NCI-H187 (cell line): Measurements from ENCODE around the gene IFNL4.
"Not testable (repeated sequence)": the region's sequence is repeated elsewhere in the genome, so short reads cannot be mapped to it uniquely, and the experiment has no call there.

Experiments
- DNase-seq, 2 experiments: peaks; one replicate each; lab custom pipeline; 2025; lab: John Stamatoyannopoulos, UW

Gene IFNL4

DNA sequence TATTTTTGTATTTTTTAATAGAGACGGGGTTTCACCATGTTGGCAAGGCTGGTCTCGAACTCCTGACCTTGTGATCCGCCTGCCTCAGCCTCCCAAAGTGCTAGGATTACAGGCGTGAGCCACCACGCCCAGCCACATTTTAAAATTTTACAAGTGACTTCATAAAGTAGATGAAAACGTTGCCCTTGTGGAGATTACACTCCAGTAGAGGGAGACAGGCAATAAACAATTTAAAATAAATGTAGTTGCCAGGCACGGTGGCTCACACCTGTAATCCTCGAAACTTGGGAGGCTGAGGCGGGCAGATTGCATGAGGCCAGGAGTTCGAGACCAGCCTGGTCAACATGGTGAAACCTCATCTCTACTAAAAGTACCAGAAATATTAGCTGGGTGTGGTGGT is 29.5 kb downstream of the IFNL4 start:
- not testable (repeated sequence) for DNase-seq

DNA sequence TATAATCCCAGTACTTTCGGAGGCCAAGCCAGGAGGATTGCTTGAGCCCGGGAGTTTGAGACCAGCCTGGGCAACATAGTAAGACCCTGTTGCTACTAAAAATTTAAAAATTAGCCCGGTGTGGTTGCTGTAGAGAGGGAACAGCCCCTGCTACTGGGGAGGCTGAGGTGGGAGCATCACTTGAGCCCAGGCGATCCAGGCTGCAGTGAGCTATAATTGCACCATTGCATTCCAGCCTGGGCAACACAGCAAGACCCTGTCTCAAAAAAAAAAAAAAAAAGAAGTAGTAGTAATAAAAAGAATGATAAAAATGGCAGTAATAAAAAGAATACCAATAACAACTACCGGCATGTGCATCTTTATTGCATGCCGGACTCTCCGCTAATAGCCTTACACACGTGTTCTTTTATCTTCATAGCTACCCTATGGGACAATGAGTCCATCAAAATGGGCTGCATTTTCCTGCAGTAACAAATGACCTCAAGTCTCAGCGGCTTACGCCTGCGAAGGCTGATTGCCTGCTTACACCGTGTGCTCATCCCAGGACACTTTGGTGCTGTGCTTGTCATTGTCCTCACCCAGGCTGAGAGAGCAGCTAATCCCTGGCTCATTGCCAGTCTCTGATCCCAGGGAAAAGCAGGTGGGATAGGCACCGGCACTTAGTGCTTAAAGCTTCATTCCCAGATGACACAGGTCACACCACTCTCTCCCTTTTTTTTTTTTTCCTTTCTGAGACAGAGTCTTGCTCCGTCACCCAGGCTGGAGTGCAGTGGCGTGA is 30.2 kb downstream of the IFNL4 start:
- DNase-seq = no peak

DNA sequence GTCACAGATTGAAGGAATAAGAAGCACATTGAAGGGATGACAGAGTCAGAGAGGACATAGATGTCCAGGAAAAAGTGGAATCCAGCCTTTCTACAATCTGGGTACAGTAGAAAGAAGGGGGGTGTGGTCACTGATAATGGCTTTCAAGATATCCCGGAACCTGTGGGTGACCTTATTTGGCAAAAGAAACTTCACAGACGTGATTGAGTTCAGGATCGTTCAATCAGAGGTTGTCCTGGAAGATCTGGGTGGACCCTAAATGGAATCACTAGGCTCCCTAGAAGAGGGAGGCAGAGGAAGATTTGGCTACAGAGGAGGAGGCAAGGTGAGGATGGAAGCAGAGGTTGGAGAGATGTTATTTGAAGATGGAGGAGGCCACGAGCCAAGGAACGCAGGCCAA is 31.6 kb downstream of the IFNL4 start:
- DNase-seq = no peak

DNA sequence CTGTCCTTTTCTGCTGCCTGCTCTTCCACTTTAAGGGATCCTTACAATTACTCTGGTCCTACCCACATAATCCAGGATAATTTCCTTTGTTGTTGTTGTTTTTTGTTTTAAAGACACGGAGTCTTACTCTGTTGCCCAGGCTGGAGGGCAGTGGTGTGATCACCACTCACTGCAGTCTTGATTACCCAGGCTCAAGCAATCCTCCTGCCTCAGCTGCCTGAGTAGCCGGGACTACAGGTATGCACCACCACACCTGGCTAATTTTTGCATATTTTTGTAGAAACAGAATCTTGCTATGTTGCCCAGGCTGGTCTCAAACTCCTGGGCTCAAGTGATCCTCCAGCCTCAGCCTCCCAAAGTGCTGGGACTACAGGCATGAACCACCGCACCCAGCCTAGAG is 33.3 kb downstream of the IFNL4 start:
- not testable (repeated sequence) for DNase-seq

DNA sequence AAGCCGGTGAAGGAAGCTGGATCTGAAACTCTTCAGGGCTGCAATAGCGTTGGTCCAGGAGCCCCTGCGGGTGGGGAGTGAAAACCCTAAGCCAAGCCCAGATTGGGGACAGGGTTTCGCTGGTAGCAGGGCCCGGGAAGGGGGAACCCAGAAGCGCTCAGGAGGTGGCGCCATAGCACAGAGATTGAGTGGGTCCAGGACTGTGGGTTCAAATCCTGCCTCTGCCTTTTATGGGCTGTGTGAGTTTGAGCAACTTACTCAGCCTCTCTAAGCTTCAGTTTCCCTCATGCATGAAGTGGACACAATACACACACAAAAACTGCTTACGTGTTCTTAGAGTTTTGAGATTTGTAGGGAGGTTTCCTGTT is 36.3 kb downstream of the IFNL4 start:
- no peak for DNase-seq

DNA sequence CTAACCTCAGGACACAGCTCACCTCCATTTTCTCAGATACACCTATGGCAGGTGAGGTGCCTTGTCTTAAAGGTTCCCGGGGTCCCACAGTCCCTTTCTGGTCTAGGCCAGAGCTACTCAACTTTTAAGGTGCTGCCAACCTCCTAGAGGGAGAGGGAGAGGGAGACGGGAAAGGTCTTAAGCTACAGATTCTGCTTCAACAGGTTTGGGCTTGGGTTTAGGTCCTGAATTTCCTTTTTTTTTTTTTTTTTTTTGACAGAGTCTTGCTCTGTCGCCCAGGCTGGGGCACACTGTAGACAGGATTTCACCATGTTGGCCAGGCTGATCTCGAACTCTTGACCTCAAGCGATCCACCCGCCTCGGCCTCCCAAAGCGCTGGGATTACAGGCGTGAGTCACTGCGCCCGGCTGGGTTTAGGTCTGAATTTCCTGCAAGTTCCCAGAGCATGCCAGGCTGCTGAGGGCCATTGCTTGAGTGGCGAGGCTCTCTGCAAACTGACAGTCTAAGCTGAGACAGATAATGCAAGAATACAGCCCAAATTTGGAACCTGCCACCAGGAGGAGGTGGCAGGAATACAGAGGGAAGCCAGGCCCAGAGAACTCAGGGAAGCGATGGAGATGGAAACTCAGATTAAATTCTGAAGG is 36.8 kb downstream of the IFNL4 start:
- DNase-seq = no peak

DNA sequence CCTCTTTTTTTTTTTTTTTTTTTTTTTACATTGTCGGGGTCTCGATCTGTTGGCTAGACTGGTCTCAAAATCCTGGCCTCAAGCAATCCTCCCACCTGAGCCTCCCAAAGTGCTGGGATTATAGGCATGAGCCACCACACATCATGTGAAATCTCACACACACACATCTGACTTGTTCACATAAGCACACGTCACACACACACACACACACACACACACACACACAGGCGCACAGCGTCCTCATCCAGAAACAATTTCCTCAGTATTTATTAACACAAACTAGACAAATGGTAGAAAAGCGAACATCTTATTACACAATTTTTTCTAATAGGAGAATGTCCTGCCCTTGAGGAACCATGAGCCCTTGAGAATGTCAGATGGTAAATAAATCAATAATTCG is 39.5 kb downstream of the IFNL4 start:
- no peak for DNase-seq

DNA sequence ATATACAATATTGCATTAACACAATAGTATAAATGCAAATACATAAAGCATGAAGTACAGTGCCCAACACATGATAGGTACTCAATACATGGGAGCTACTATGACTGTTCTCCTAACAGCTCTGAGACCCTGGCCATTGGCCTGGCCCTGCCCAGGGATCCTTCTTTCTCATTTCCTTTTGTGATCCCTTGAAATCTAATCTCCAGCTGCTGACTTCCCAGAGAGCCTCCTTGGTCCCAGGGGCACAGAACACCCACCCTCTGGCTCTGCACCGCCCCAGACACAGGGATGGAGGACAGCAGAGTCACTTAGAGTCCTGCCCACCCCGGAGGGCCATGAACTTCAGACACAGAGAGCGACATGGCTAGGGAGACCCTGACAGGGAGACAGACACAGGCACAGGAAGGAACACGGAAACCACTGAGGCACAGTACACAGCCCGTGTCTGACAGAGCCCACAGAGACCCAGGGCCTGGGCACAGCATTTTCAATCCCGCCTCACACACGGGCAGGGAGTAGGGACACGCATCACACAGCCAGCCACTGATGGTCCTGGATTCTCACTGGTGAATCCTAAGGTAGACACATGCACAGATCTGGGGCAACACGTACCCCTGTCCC is 40.4 kb downstream of the IFNL4 start:
- DNase-seq = no peak

DNA sequence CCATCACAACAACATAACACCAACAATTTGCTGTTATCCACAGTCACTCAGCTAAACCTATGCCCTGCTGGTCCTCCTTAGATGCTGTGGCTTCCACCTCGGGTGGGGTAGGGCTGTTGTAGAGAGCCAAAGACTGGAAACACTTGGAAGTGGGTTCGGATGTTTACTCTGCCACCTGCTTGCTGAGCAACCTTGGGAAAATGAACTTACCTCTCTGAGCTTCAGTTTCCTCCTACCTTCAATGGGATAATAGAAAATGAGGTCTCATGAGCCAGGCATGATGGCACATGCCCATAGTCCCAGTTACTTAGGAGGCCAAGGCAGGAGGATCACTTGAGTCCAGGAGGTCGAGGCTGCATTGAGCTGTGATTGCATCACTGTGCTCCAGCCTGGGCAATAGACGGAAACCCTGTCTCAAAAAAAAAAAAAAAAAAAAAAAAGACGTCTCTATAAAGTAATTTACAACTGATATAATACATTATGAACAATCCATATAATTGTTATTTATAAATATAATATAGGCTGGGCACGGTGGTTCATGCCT is 41.3 kb downstream of the IFNL4 start:
- DNase-seq = no peak

DNA sequence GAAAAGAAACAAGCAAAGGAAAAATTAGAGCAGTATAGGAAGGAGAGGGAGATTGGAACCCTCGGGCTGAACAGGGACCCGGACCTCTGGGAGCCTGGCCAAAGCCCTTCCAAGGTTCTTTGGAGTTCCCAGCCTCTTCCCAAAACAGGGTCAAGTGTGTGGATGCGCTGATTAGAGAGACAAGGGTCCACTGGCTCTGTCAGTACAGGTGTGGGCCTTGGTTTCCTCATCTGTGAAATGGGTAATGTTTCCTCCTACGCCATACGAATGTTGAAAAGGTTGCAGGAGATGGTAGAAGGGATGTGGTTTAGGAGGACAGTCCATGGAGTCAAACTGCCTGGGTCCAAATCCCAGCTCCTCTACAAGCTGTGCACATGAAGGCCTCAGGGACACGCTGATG is 42.5 kb downstream of the IFNL4 start:
- DNase-seq = no peak

DNA sequence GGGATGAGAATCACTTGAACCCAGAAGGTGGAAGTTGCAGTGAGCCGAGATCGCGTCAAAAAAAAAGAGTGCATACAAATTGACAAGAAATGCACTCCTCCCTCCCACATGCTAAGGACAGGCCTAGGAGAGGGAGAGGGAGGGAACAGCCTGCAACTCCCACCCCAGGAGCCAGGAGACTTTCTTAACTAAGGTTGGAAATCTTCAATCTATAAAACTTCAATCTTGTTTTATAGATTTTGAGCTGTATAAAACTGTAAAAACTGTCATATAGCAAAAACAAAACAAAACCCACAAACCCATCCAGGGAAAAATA is 43.2 kb downstream of the IFNL4 start:
- no peak for DNase-seq

DNA sequence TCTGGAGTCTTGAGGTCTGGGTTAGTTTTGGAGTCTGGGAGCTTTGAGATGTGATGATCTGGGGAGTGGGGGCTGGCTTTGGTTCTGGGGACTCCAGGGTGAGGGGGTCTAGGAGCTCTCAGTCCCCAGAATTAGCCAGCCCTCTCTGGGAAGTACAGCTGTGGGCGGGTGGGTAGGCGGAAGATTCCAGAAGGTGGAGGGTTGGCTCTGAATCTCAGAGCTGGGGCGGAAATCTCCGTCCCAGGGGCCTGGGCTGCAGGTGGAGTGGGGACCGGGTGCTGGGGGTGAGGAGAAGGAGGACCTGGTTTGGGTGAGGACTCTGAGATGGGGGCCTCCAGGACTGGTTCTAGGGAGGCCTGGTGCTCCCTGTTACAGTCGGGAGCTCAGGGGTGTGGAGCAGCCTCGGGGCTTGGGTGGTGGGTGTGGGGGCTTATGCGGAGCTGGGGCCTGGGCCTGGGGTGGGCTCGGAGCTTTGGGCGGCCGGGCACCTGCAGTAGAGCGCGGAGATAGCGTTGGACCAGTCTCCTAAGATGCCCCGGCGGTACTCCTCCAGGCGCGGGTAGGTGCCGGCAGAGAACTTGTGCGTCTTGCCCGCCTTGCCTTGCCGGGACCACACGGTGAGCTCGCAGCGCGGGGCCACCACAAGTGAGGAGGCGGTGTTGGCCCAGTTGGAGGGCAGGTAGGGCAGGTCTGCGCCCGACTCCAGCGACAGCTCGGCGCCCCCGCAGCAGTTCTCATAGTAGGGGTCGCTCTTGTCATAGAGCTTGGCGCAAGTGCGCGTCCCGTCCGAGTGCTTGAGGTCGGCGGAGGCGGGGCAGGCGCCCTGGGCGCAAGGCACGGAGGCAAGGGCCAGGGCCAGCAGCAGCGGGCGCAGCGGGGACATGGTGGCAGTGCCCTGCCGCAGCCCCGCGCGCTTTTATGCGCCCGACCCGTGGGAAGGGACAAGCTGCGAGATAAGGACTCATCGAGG is 45.0 kb downstream of the IFNL4 start, which contains the start of gene SYCN:
Gene SYCN (minus strand): TSS at position 892 of the 970 bp plus-strand sequence. CDS start 9 bp downstream, at position 883.
- no peak for DNase-seq

DNA sequence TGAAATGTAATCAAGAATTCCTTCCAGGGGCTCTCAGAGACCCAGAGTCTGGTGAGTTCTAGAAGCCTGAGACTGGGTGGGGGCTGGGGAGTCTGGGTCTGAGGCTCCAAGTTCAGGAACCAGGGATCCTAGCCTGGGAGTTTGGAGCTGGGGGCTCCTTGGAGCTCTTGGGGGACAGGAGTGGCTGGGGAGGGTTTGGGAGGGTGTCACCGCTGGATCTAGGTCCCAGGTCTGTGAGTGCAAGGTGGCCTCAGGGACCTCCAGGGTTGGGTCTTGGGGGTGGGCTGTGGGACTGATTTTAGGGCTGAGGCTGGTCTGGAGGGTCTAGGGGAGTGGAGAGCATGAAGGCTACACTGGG is 45.7 kb downstream of the IFNL4 start:
- DNase-seq = no peak

DNA sequence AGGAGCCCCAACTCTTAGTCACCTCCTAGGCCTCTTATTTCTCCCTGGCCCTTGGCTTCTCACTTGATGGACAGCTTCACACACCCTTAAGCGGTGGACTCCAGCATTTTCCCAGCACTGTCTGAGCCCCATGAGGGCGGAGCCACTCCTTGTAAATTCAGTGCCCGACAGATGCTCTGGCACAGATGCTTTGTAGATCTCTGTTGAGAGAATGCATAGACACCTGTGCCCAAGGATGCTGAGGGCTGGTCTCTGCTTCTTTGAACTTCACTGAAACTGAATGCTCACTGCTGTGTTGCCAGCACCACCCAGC is 47.9 kb downstream of the IFNL4 start:
- DNase-seq = no peak

DNA sequence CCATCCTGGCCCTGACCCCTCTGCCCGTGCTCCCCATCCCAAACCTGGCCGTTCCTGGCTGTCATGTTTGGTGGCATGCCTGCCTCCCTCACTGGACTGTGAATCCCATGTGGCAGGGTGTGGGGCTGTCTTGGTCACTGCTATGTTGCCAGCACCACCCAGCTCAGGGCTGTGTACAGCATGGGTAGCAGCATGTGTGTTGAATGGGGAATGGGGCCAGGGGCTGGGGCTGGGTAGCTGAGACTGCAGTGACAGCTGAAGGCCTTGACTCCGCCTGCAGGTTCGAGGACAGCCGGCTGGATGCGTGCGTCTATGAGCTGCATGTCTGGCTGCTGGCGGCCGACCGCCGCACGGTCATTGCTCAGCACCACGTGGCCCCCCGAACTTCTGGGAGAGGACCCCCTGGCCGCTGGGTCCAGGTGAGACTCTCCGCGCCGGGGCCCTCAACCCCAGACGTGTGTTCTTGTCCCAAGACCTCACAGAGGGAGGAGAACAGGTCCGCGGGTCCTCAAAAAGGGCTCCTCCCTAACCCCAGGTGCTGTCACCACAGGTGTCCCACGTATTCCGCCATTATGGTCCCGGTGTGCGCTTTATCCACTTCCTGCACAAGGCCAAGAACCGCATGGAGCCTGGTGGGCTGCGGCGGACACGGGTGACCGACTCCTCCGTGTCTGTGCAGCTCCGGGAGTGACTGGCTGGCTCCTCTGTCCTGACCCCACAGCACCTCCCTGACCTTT is 48.4 kb downstream of the IFNL4 start:
- no peak for DNase-seq

DNA sequence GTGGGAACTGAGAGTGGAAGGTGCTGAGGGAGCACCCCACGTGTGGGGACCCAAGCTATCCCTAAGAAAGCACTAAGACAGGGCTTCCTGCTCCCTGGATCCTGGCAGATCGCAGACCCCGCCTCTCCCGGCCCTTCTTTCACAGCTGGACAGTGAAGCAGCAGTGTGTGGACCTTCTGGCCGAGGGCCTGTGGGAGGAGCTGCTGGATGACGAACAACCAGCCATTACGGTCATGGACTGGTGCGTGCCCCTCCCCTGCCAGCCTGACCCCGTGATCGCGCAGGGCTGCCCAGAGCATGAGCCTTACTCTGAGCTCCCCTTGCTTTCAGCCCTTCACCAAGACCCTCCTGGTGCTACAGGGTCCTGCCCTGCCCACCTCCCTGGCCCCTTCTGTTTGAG is 49.6 kb downstream of the IFNL4 start:
- no peak for DNase-seq

DNA sequence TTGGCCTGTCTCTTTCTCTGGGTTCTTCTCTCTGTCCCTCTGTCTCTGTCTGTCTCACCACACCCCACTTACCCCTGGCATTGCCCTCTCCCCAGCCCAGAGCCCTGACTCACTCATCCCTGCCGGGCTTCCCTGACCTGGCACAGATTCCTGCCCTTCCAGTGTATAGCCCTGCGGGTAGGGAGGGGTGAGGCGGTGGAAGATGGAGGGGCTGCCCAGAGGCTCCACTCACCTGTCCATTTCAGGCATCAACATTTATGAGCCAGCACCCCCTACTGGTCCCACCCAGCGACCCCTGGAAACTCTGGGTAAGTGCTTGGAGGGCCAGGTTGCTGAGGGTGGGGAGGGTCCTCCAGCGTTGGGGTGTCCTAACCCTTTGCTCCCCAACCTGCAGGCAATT is 50.8 kb downstream of the IFNL4 start:
- no peak for DNase-seq

DNA sequence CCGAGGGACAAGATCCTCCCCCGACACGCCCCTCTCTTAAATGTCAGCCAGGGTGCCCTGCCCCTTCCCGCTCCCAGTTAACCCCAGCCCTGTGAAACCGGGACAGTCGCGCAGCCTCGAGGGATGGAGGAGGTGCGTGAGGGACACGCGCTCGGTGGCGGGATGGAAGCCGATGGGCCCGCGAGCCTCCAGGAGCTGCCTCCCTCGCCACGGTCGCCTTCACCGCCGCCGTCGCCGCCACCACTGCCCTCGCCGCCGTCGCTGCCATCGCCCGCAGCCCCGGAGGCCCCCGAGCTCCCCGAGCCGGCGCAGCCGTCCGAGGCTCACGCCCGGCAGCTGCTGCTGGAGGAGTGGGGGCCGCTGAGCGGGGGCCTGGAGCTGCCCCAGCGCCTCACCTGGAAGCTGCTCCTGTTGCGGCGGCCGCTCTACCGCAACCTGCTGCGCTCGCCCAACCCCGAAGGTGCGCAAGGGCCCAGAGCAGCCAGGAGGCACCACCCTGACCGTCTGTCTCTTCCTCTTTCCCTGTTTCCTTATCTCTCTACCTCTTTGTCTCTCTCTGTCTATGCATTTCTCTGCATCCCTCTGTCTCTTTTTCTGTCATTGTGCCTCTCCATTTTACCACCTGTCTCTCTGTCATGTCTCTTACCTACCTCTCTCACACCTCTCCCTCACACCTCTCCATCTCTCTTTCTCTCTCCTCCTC is 51.6 kb downstream of the IFNL4 start, which contains the start of gene NCCRP1:
Gene NCCRP1 (plus strand): TSS at position 105 of the 703 bp plus-strand sequence. CDS start 19 bp downstream, at position 124.
- no peak for DNase-seq

DNA sequence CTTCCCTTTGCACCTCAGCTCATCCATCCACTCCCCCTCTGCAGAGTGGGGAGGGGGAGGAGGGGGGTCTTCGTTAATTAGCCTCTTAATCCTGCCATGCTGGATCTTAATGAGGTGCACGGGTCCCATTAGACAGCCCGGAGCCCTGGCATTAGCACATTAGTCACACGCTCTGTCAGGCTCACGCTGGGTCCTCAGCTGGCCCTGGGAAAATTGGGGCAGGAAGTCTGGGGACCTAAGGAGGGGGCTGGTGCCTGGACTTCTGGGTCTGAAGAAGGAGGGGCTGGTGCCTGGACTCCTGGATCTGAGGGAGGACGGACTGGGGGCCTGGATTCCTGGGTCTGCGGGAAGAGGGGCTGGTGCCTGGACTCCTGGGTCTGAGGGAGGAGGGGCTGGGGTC is 52.3 kb downstream of the IFNL4 start:
- DNase-seq = no peak
